Activated CD8-positive, alpha-beta T cell treated with anti-CD3 and anti-CD28 coated beads, Interleukin-2, amount 10 ng/mL, durations not matched to agents 7 days and 5 days (primary cell): Measurements from ENCODE around the gene HOXA13. TPM values are rescaled to one million over a fixed set of nuclear protein-coding genes. Genes with fewer than 3 reads are reported as not detected.
A peak's percentile ranks its signal among the peaks of the same experiment; 100 is the strongest.

Experiments
- ATAC-seq: fragments of 150-1000 bp; cut with Tn5 transposase; one replicate; pipeline ENCODE4 v1.10.0; 2021; ENCODE audit warnings: moderate library complexity
- CTCF ChIA-PET: fragments of 350-600 bp; sonication (Branson Sonifier 250); formaldehyde crosslinking; loops from one replicate; lab custom pipeline; 2021; ENCODE audit warnings: antibody characterized with exemption; lab: Charles Lee
- POLR2A ChIA-PET: fragments of 350-600 bp; sonication (Branson Sonifier 250); formaldehyde crosslinking; loops from one replicate; lab custom pipeline; 2021; ENCODE audit warnings: antibody characterized with exemption; lab: Charles Lee
- DNase-seq: peaks from one replicate; pipeline ENCODE4 v3.0.0-alpha.2; 2020
- H3K27ac Mint-ChIP-seq: one replicate; pipeline ENCODE4 v1.8.0; 2021; ENCODE audit warnings: mild to moderate bottlenecking, mixed read lengths
- H3K27me3 Mint-ChIP-seq: one replicate; pipeline ENCODE4 v1.8.0; 2021; ENCODE audit warnings: low read depth, mixed read lengths
- H3K36me3 Mint-ChIP-seq: one replicate; pipeline ENCODE4 v1.8.0; 2021; ENCODE audit warnings: low read depth, mixed read lengths
- H3K4me1 Mint-ChIP-seq: one replicate; pipeline ENCODE4 v1.8.0; 2021; ENCODE audit warnings: low read depth, mixed read lengths
- H3K4me3 Mint-ChIP-seq: one replicate; pipeline ENCODE4 v1.8.0; 2021; ENCODE audit warnings: mild to moderate bottlenecking, mixed read lengths
- H3K9me3 Mint-ChIP-seq: one replicate; pipeline ENCODE4 v1.8.0; 2022; ENCODE audit warnings: mixed read lengths; ENCODE audit not compliant: insufficient read depth
- total RNA-seq, 2 experiments: library from RNA; stranded (reverse); gene quantifications; one replicate each; pipeline ENCODE4 v1.2.3, GENCODE V29; 2021

Gene HOXA13
- total RNA-seq, result not detected

DNA sequence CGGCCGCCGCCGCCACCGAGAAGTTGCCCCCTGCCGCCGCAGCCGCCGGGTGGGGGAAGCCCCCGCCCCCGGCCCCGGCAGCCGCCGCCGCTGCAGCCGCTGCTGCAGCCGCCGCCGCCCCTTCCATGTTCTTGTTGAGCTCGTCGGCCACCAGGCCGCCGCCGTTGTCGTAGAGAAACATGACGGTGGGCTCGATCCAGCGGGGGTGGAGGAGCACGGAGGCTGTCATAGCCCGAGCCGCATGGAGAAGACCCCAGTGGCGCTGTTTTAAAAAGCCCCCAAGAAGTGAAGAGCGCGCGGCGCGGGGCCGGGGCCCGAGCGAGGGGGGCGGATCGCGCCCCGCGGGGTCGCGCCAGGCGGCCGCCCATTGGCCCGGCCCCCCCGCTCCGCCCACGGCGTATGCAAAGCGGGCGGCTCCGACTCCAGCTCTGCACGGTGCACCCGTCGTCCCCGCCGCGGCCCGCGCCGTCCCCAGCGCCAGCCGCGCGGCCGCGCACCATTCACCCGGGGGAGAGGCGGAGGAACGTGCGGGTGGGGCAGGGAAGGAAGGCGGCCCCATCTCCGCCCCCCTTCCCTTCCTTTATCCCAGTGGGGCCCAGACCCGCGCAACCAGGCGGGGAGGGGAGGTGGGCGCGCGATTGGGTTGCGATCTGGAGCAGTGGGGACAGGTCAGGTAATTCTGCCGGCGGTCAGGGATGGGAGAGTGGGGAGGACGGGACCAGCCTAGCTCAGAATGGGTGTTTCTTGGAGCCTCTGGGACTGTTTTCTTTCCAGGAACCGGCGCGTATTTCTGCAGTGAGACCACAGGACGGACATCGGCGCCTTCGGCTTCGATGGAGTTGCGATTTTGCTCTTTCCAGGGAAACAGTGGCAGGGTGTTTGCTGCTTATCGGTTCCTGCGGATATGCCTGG, at the start of gene HOXA13:
Gene HOXA13, minus strand, starts transcription at position 243 of the 912 bp plus-strand sequence. Its CDS starts 14 bp downstream, at position 229.
- peak within 1 kb of the TSS; percentile 46 for H3K27ac Mint-ChIP-seq
- ChIA-PET POLR2A (no interaction called here), CTCF (interaction anchor here (1.7 to 2.0 kb wide), 3 partner anchors 9 to 38 kb away, joined by 3 to 6 read pairs (median 5); no protein-coding TSS in a partner anchor)
- H3K4me1 Mint-ChIP-seq, result peaks cover 29% of the 10 kb centered on the region
- ATAC-seq (peak; percentile 70), DNase-seq (no peak)
- peak within 1 kb of the TSS; percentile 63 for H3K4me3 Mint-ChIP-seq
- H3K9me3 Mint-ChIP-seq, result no peaks in the 10 kb centered on the region
- peaks cover 81% of the 10 kb centered on the region for H3K27me3 Mint-ChIP-seq
- H3K36me3 Mint-ChIP-seq, result no peaks in the 10 kb centered on the region

DNA sequence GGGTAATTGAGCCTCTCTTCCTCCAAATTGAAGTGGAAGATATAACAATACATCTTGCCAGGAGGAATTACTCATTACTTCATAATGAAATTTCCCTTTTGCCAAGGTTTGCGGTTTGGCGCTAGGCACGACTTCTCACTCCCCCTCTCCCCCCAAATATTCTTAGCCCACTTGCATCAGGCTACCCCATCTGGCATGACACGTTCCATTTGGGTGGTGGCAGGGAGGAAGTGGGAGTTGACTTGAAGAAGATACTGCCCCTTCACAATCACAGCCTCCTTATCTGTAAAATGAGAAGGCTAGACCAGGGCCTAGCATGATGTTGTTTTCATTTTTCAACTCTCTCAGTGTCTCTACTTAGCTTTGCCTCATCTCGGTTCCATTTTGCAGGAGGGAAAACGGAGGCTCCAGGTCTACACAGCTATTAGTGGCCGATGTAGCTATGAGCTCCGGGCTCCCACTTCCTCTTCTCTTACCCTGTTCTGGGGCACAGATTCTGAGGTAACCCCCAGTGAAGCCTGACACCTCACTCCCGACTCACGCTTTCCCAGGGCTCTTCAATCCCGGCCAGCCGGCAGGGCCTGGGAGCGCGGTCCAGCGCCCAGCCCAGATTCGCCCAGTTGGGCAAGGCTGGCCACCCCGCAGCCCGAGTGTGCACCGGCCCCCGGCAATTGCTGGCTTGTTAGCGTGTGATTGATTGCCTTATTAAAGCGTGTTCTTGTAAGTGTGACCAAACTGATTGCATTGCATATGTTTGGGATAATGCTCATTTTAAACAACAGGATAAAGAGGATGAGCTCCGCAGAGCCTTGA, 49.2 kb upstream of the HOXA13 start:
- no peak overlapping the region for H3K4me3 Mint-ChIP-seq
- ChIA-PET CTCF (no interaction called here), POLR2A (interaction anchor here (0.6 kb wide), 1 partner anchor 15 kb away, joined by 3 read pairs; no protein-coding TSS in a partner anchor)
- peaks cover 93% of the 10 kb centered on the region for H3K27me3 Mint-ChIP-seq
- ATAC-seq, result no peak
- H3K9me3 Mint-ChIP-seq, result no peaks in the 10 kb centered on the region
- no peak for DNase-seq
- no peak overlapping the region for H3K27ac Mint-ChIP-seq
- H3K36me3 Mint-ChIP-seq, result no peaks in the 10 kb centered on the region
- H3K4me1 Mint-ChIP-seq, result no peaks in the 10 kb centered on the region

DNA sequence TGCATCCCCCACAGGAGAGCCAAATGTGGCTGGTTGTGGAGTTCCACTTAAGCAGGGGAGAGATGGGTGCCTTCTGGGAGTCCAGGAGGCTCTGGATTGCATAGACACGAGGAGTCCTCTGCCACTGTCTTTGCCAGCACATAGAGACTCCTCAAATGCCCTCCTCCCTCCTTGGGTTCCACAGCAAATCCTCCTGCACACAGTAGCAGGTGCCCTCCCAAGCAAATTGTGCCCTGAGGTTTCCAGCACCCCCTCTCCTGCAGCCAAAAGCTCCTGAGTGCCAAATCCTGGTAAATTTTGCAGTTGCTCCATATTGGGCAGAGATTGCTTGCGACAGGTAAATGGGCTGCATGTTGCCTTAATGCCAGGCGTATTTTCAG, 48.5 kb upstream of the HOXA13 start:
- Mint-ChIP-seq H3K36me3 (peaks cover 3% of the 10 kb centered on the region), H3K4me3 (no peak overlapping the region), H3K27me3 (peaks cover 90% of the 10 kb centered on the region), H3K4me1 (peaks cover 4% of the 10 kb centered on the region), H3K27ac (no peak overlapping the region), H3K9me3 (no peaks in the 10 kb centered on the region)
- ATAC-seq (no peak), DNase-seq (no peak)
- POLR2A ChIA-PET, result interaction anchor here (0.6 kb wide), 1 partner anchor 14 kb away, joined by 3 read pairs; no protein-coding TSS in a partner anchor
- CTCF ChIA-PET, result no interaction called here

DNA sequence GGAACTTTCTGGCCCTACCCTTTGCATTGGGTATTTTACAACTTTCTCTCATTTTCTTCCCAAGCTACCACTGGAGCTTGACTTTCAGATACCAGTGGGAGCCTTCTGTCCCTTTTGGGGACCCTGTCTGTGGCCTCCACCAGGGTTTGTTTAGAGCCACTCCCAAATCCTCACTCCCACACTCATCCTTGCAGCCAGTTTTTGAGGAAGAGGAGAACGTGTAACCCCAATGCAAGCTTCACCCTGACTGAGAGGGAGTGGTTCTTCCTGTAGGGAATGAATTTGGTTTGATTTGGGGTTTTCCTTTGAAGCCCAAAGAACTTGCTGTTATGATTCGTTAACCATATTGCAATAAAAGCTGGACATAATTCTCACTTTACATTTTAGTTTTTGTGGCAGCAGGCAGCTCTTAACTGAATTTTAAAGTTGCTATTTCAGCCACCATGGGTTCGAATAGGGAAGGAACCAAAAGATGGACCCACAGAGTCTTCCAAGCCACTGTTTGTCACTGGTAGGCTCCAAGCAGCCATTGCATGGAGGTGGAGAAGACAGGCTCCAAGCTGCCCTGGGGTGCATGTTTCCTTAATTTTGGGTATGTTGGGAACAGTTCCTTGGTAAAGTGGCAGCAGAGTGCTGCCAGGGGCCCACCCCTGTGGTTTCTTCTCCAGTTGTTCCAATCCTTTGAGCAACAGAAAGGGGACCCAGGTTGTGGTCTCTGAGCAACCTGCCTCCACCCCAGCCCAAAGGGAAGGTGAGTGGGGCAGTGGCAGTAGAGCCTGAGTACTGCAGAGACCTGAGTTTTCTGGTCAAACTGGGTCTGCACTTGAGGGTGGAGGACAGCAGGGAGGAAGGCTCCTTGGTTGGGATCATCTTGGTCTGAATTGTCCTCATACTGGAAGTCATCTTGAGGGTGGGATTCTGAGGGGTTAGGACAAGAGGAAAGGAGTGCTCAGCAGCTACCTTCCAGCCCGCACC, 47.8 kb upstream of the HOXA13 start:
- Mint-ChIP-seq H3K4me3 (no peak overlapping the region), H3K27ac (no peak overlapping the region), H3K27me3 (peaks cover 86% of the 10 kb centered on the region), H3K9me3 (no peaks in the 10 kb centered on the region), H3K4me1 (peaks cover 4% of the 10 kb centered on the region), H3K36me3 (peaks cover 4% of the 10 kb centered on the region)
- ChIA-PET POLR2A (no interaction called here), CTCF (interaction anchor here (0.8 to 1.8 kb wide), 3 partner anchors 36 to 849 kb away, joined by 4 to 5 read pairs (median 4); no protein-coding TSS in a partner anchor)
- DNase-seq (no peak), ATAC-seq (no peak)

DNA sequence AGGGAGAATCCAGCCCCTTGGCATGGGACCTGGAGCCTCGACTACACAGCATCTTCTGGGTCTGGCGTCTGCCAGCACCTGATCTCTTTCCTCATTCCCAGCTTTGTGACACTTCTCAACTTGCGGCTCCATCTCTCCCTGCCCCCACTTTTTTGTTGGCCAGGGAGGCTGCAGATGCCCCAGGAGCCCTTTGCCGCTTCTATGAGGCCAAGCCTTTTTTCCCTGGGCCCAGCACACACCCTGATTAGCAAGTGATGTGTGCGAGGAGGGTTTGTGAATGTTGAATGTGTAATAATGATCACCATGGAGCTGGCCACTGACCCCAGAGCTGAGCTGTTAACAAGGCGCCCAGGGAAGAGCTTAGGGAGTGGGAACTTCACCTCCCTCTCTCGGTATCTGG, 47.1 kb upstream of the HOXA13 start:
- Mint-ChIP-seq H3K27ac (no peak overlapping the region), H3K9me3 (no peaks in the 10 kb centered on the region), H3K36me3 (peaks cover 4% of the 10 kb centered on the region), H3K4me1 (peaks cover 7% of the 10 kb centered on the region), H3K4me3 (no peak overlapping the region), H3K27me3 (peaks cover 86% of the 10 kb centered on the region)
- DNase-seq (no peak), ATAC-seq (no peak)
- POLR2A ChIA-PET, result no interaction called here
- CTCF ChIA-PET, result interaction anchor here (1.7 to 1.8 kb wide), 2 partner anchors 36 to 51 kb away, joined by 4 to 5 read pairs; no protein-coding TSS in a partner anchor

DNA sequence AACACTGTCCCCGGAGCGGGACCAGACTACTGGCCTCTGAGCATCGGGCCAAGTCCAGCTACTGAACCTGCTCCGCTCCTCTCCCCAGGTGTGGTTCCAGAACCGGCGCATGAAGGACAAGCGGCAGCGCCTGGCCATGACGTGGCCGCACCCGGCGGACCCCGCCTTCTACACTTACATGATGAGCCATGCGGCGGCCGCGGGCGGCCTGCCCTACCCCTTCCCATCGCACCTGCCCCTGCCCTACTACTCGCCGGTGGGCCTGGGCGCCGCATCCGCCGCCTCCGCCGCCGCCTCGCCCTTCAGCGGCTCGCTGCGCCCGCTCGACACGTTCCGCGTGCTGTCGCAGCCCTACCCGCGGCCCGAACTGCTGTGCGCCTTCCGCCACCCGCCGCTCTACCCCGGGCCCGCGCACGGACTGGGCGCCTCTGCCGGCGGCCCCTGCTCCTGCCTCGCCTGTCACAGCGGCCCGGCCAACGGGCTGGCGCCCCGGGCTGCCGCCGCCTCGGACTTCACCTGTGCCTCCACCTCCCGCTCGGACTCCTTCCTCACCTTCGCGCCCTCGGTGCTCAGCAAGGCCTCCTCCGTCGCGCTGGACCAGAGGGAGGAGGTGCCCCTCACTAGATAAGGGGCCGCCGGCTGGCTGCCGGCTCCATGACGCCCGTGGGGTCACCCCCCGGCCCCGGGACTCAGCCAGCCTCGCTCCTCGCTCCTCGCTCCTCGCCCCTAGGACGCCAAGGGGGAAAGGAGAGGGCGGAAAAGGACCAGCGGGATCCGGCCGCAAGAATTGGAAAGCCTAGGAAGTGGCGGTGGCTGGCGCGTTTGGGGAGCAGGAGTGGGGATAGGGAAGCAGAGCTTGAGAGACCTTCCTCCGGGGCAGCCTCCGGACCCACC, 46.2 kb upstream of the HOXA13 start:
- H3K27me3 Mint-ChIP-seq, result peaks cover 90% of the 10 kb centered on the region
- ATAC-seq (peak; percentile 47), DNase-seq (no peak)
- no peaks in the 10 kb centered on the region for H3K9me3 Mint-ChIP-seq
- ChIA-PET POLR2A (no interaction called here), CTCF (interaction anchor here (1.7 to 1.8 kb wide), 2 partner anchors 35 to 50 kb away, joined by 4 to 5 read pairs; no protein-coding TSS in a partner anchor)
- H3K4me1 Mint-ChIP-seq, result peaks cover 7% of the 10 kb centered on the region
- no peak overlapping the region for H3K27ac Mint-ChIP-seq
- H3K36me3 Mint-ChIP-seq, result peaks cover 4% of the 10 kb centered on the region
- no peak overlapping the region for H3K4me3 Mint-ChIP-seq

DNA sequence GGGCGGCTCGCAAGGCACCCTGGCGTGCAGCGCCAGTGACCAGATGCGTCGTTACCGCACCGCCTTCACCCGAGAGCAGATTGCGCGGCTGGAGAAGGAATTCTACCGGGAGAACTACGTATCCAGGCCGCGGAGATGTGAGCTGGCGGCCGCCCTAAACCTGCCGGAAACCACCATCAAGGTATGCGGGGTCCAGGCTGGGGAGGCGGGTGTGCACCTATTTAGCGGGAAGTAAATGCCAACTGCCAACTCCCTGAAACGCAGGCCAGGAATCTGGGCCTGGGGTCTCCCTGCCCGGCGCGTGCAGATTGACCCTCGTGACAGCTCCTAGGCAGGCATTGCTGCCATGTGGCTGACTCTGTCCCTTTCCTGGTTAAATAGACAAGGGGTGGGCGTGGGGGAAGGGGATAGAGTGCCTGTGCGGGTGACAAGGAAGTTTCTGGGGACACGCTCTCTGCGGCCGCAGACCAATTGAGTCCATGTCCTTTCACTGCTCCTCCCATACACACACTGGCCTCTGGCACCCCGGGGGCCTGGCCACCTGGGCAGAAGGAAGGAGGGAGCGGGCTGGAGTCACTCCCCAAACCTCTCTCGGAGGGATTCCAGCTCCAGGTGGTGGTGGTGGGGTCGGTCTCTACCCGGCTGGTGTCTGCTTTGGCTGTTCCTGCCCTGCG, 45.4 kb upstream of the HOXA13 start:
- no peak overlapping the region for H3K27ac Mint-ChIP-seq
- H3K4me1 Mint-ChIP-seq, result peaks cover 7% of the 10 kb centered on the region
- peak overlapping the region; percentile 22 for H3K4me3 Mint-ChIP-seq
- peaks cover 5% of the 10 kb centered on the region for H3K36me3 Mint-ChIP-seq
- H3K9me3 Mint-ChIP-seq, result no peaks in the 10 kb centered on the region
- DNase-seq, result no peak
- ATAC-seq, result no peak
- CTCF ChIA-PET, result no interaction called here
- H3K27me3 Mint-ChIP-seq, result peaks cover 90% of the 10 kb centered on the region
- POLR2A ChIA-PET, result no interaction called here

DNA sequence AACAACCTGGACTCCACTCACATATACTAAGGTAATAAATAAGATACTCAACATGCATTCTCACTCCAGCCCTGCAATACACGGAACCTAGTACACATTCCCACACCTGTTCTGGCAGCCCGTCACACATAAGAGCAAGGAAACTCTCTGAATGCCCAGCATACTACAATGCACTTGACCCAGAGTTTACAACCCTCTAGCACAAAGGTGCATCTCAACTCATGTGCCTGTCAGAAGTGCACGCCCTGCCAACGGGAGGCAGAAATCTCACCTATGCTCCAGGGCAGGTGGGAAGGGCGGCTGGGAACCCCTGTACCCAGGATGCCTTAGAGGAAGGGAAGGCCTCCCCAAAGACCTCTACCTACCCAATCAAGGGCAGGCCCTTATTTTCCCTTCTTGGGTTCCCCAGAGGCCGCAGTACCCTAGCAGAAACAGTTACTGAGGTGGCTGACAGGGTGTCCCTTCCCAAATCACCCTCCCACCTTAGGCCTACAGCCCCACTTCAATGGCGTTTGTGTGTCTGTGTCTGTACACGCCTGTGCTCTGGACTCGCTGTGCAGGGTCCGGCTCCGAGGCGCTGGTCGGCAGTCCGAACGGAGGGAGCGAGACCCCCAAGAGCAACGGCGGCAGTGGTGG, 44.7 kb upstream of the HOXA13 start:
- no peak overlapping the region for H3K4me3 Mint-ChIP-seq
- H3K27me3 Mint-ChIP-seq, result peaks cover 89% of the 10 kb centered on the region
- H3K27ac Mint-ChIP-seq, result peak overlapping the region; percentile 51
- no peaks in the 10 kb centered on the region for H3K9me3 Mint-ChIP-seq
- ATAC-seq (no peak), DNase-seq (no peak)
- CTCF ChIA-PET, result no interaction called here
- POLR2A ChIA-PET, result no interaction called here
- H3K36me3 Mint-ChIP-seq, result peaks cover 5% of the 10 kb centered on the region
- peaks cover 7% of the 10 kb centered on the region for H3K4me1 Mint-ChIP-seq

DNA sequence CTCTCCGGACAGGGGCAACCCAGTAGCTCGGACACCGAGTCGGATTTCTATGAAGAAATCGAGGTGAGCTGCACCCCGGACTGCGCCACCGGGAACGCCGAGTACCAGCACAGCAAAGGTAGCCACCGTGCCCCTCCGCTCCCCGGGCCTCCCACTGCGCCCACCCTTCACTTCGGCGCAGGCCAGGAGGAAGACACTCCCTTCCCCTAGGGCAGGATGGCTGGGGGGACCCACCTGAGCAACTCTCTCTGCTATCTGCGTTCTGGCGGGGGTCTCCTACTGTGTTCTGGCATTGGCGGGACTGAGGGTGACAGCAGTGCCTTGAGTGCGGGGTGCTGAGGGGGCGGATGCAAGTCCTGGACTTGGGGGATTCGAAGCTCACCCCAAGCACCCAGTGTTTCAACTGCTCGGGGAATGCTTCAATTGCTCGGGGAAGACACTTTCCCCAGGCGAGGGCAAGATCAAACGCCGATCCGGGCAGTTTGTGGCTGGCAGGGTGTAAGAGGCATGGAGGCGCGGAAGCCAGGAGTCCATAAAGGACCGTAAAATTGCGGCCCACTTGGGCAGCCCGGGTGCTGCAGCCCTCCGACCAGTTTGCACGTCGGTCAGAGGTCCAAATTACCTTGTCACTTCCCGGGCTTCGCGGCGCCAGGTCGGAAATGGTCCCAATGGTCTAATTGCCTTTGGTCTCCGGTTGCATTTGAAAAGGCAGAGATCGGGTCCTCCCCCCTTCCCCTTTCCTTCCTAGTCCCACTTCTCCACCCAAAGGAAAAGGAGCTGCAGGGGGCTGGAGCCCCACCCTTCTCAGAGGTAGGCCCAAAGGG, 43.7 kb upstream of the HOXA13 start:
- POLR2A ChIA-PET, result no interaction called here
- peak overlapping the region; percentile 23 for H3K4me3 Mint-ChIP-seq
- H3K27ac Mint-ChIP-seq, result peak overlapping the region; percentile 64
- peaks cover 5% of the 10 kb centered on the region for H3K36me3 Mint-ChIP-seq
- peaks cover 9% of the 10 kb centered on the region for H3K4me1 Mint-ChIP-seq
- DNase-seq (no peak), ATAC-seq (no peak)
- H3K27me3 Mint-ChIP-seq, result peaks cover 85% of the 10 kb centered on the region
- H3K9me3 Mint-ChIP-seq, result no peaks in the 10 kb centered on the region
- CTCF ChIA-PET, result interaction anchor here (1.4 kb wide), 1 partner anchor 33 kb away, joined by 3 read pairs; no protein-coding TSS in a partner anchor
